ENCODE measurements around the gene INPP5A.
"Not testable (repeated sequence)": the region's sequence is repeated elsewhere in the genome, so short reads cannot be mapped to it uniquely, and the experiment has no call there.

Gene INPP5A

DNA sequence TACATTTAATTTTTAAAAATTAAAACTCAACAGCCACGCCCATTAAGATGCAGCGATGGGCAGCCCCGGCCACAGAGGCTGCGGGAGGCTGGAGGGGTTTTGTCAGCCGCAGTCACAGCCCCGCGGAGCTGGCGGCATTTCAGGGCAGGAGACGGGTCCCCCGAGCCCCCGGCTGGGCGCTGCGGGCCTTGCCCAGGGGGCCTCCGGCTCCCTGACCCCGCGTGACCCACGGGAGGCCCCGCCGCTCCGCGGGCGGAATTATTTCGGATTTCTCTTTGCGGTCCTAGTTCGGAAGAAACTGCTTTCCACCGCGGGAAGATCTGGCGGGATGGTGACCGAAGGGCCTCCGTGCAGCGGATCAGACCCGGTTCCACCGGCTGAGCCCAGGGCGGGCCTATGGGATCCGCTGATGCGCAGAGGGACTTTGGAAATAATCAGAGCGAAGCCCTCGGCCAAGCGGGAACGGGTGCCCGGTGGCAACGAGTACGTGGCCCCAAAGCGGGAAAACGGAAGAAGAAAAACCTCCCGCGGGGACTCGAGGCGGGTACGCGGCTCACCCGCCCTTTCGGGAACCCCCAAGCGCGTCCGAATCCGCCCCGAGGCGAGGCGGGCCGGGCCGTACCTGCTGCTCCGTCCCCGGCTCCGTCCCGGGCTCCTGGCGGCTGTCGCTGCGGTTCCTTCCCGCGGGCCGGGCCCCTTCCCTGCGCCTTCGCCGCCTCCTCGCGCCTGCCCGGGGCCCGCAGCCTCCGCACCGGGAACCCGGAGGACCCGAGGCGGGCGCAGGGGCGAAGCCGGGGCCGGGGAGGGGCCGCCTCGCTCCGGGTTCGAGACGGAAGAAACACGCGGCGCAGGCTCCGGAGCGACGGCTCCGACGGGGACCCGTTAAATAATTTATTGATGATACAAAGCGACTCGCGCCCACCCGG, 246.6 kb downstream of the INPP5A start:
- no peak for DNase-seq (ENCODE audit: low read depth in 2 of 2)

DNA sequence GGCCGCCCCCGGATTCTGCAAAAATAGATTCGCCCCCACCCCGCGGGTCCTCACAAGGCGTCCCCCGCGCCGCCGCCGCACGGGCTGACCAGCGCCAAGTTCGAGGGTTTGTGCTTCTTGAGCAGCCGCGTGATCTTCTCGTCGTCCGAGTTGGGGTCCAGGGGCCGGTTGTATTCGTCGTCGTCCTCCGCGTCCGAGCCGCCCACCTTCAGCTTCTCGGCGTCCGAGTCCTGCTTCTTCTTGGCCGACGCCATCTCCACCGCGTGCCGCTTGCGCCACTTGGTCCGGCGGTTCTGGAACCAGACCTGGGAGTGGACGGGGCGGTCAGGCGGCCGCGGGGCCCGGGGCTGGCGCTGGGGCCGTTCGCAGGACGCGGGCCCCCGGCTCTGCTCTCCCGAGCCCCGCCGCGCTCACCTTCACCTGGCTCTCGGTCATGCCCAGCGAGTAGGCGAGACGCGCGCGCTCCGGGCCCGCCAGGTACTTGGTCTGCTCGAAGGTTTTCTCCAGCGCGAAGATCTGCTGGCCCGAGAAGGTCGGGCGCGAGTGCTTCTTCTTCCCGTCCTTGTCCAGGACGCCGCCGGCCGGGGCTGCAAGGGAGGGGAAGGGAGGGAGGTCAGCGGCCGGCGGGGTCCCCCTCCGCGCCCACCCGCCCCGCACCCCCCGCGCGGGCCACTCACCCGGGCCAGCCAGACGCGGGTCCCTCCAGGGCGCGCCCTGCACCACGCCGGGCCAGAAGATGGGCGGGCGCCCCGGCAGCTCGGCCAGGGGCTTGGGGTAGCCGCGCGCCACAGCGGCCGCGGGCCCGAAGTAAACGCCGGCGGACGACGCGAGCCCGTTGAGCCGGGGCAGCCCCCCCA, 247.5 kb downstream of the INPP5A start:
- DNase-seq (ENCODE audit: low read depth in 2 of 2) = no peak

DNA sequence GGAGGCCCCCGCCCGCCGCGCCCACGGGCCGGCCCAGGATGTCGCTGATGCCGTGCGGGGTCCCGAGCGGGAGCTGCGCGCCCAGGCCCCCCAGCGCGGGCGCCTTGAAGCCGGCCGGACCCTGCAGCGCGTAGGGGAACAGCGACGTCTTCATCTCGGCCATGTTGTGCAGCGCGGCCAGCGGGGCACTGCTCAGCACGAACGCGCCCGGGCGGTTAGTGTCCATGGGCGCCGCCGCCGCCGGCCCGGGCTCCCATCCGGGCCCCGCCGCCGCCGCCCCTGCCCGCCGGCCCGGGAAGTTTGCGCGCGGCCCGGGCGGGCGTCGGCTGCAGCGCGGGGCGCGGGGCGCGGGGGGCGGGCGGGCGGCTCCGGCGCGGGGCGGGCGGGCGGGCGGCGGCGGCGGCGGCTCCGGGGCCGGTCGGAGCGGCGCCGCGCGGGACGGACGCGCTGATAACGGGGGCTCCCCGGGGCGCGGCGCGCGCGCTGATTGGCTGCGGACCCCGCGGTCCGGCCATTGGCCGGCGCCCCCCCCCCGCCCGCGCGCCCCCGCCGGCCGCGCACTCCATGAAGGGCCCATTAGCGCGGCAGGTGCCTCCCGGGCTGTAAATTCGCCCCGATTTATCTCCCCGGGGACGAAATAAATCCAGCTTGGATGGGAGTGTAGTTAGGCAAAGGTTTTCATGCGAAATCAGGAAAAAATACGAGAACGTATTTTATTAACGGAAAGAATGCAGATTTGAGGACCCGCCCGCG, 248.3 kb downstream of the INPP5A start, which contains the start of gene NKX6-2:
Gene NKX6-2 (minus strand): TSS at position 425 of the 753 bp plus-strand sequence. CDS start 199 bp downstream, at position 226.
- no peak for DNase-seq (ENCODE audit: low read depth in 2 of 2)

DNA sequence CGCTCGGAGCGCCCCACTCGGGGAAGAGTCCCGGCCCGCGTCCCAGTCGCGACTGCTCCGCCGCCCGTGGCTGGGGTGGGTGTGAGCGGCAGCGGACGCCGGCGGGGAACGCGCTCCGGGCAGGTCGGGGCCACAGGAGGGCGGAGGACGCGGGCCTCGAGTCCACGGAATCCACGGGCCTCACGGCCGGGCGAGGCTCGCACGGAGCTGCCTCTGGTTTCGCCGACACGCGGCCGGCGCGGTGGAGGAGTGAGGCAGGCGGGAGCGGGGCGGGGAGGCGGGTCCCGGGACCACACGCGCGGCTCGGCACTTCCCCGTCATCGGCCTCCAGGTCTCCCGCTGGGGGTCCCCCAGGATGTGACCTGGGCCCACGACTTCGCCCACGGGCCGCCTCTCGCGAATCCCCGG, 248.9 kb downstream of the INPP5A start:
- DNase-seq (ENCODE audit: low read depth in 2 of 2) = no peak

DNA sequence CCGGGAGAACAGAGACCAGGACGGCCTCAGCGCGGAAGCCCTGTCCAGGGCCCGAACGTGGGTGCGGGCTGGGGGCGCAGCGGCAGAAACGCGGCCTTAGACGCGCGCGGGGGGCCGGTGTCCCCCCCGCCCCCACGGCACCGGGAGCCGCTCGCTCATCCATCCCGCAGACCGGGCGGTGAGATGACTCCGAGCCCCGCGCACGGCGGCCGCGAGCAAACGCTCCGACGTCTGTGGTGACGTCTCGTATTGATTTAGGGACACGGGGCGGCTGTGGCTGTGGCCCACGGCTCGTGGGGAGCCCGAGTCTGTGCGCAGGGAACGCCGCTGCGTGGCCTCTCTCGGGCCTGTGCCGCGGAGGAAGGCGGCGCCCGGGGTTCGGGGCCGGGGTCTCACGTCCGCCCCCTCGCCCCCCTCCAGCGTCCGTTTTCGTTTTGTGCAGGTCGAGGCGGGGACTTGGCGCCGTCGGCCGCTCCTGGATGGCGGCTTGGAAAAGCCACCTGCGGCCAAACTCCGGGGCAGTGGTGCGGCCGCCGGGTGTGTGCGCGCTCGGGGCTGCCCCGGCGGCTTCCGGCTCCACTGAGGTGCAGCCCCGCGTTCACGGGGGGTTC, 249.4 kb downstream of the INPP5A start:
- no peak for DNase-seq (ENCODE audit: low read depth in 2 of 2)

DNA sequence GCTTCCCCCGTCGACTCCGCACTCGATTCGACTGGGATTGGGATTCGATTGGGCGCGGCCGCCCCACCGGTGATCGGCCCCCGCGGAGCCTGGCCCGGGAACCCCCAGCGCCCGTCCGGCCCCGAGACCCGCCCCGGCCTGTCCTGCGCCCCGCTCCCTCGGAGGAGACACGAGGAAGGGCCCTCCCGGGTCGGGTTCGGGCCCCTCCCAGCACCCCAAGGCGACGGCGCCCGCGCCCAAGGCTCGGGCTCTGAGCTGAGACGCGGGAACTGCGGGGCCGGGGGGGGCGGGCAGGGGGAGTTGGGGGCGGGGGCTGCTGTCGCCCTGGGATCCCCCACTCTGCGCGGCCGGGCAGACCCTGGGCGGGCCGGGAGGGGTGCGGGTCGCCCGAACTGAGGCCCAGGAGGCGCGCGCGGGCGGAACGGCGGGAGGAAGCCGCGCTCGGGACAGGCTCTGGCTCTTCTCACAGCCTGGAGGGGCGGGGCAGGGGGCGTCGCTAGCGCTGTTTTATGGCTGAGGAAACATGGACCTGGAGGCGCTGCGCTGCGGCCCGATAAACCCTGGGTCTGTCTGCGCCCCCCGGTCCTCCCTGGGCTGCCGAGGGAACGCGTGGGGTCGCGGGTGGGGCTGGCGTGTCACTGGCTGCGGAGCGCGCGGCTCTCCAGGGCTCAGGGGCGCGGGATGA, 250.1 kb downstream of the INPP5A start:
- no peak for DNase-seq (ENCODE audit: low read depth in 2 of 2)

DNA sequence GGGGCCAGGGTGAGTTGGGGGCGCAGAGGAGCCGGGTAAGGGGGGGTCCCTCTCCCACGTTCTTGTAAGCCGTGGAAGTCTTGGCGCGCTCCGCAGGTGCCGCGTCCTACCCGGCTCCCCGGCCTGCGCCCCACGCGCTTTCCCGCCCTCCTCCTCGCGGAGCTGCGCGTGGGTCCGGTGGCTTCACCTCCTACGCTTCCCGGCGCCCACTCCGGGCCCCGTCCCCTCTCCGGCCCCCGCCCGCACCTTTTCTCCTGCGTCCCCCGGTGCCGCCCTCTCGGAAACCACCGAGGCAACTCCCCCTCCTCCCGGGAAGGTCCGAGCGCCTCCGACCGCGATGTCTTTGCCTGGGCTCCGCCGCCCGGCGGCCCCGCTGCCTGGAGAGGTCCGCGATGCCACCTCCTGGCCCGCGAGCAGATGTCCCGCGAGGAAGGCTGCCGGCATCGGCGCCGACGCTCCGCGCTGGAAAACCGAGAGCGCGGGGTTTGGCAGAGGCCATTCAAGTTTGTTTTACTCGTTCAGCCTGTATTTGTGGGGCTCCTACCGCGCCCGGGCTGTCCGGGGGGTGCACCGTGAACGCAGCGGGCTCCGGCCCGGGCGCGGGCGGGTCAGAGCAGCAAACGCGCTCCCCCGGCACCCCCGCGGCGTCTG, 250.7 kb downstream of the INPP5A start:
- no peak for DNase-seq (ENCODE audit: low read depth in 2 of 2)

DNA sequence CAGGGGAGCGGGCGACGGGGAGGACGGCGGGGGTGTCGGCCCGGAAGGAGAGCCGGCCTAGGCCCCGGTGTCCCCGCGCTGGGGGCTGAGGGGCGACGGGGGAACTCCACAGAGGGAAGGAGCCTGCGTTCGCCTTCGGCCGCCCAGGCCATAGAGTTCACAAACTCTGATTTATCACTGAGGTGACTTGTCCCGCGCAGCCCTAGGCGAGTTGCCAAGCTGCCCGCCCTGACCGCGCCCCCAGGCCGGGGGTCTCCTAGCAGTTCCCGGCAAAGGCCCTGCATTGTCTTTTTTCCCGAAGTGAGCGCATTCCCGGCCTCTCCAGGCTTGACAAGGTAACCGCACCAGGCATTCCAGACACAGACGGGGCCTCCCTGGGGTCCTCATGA, 251.2 kb downstream of the INPP5A start:
- DNase-seq (ENCODE audit: low read depth in 2 of 2) = no peak

DNA sequence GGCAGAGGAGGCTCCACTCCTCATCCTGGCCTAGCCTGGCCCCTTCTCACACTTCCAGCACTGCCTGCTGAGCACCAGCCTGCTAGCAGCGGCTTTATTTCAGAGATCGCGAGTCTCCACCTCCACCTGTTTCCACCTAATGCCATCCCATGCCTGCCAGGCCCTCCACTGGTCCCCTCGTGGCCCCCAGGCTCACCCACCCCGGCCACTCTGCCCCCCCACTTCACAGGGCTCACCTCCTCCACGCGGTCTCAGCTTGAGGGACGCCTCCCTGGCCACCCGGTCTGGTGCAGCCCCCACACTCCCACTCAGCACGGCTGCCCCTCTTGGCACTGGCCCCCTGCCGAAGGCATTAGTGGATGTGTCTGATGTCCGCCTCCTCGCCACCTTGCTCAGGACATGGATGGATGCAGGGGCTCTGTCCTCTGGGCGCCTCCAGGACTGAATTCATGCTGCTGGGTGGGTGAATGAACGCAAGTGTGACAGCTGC, 252.1 kb downstream of the INPP5A start:
- DNase-seq (ENCODE audit: low read depth in 2 of 2) = no peak

DNA sequence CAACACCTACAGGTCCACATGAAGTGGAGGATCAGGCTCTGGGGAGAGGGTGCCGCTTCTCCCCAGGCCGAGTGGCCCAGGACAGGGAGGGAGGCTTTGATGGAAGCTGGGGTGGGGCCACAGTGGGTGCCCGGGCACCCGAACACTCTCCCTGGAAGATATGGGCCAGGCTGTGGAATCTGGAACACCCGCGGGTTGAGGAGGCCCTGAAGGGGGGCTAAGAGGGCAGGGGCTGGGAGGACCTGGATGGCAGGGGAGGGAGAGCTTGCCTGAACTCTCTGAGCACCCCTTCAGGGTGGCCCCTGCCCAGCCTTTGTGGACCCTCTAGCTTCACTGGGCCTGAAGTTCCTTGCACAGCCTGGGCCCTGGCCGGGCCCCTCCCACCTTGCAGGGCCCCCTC, 252.9 kb downstream of the INPP5A start:
- no peak for DNase-seq (ENCODE audit: low read depth in 2 of 2)

DNA sequence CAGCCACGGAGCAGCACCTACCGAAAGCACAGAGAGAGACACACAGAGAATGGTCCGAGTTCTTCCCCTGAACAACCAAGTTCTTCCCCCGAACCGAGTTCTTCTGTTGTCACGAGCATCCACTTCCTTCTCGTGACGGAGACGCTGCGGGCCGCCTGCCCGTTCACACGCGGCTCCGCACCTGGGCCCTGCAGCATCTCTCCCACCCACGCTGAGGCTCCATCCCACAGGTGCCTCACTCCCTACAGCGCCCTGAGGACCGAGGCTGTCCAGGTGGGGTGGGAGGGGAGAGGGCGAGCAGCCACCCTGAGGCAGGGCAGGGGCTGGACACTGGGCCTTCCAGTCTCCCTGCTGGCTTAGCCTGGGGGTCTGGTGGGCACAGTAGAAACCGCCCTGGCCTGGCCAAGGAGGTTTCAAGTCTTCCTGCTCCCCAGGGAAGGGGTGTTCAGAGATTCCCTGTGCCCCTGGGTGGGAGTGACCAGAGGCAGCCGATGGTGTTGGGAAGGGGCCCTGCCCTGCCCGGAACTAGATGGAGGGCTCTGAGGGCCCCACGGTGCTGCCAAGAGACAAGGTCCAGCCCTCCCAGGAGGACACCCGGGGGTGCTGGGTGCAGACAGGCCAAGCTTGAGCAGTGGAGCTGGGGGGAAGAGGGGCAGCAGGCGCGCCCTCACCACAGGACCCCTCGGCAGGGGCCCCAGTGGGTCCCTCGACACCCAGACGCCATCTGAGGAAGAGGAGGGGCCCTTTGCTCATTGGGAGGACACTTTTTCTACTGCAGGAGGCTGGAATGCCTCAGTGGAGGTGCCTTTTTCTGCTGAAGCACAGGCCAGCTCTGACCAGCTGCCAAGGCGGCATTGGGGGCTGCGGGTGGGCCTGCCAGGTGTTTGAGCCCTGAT, 253.6 kb downstream of the INPP5A start:
- no peak for DNase-seq (ENCODE audit: low read depth in 2 of 2)

DNA sequence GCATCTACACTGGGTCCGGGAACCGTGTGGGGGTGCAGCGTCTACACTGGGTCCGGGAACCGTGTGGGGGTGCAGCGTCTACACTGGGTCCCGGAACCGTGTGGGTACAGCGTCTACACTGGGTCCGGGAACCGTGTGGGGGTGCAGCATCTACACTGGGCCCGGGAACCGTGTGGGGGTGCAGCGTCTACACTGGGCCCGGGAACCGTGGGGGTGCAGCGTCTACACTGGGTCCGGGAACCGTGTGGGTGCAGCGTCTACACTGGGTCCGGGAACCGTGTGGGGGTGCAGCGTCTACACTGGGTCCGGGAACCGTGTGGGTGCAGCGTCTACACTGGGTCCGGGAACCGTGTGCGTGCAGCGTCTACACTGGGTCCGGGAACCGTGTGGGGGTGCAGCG, 254.5 kb downstream of the INPP5A start:
- DNase-seq (ENCODE audit: low read depth in 2 of 2) = not testable (repeated sequence)

DNA sequence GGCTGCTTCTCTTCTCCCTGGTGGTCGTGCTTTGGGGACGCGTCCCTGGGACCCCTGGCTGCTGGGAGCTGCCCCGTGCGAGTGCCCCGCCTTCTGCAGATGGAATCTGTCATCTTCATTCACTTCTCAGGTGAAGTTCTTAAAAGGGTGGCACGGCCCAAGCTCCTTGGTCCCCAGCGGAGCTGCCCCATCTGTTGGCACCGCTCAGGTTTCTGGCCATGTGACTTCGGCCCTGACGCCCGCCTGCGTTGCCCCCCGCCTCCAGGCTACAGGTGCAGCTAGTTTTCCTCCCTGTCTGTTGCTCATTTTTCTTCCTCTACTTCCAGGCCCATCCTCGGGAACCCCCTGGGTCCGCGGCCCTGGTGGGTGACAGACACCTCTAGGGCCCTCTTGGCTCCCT, 255.2 kb downstream of the INPP5A start:
- no peak for DNase-seq (ENCODE audit: low read depth in 2 of 2)

DNA sequence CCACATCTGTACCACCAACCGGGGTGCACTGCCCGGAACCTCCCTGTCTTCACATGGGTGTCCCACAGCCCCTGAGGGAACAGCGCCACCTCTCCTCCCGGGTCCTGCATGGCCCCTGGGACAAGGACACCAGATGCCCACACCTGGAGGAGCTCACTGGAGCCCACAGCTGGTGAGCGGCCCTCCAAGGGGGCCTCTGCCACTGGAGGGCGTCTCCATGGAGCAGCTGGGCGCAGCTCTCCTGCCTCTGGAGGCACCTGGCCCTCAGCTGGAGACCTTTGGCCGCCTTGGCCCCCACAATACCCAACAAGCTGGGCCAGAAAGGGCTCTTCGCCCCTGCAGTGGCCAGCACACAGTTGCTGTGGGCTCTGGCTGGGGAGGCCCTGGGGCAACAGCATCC, 255.6 kb downstream of the INPP5A start:
- no peak for DNase-seq (ENCODE audit: low read depth in 2 of 2)

DNA sequence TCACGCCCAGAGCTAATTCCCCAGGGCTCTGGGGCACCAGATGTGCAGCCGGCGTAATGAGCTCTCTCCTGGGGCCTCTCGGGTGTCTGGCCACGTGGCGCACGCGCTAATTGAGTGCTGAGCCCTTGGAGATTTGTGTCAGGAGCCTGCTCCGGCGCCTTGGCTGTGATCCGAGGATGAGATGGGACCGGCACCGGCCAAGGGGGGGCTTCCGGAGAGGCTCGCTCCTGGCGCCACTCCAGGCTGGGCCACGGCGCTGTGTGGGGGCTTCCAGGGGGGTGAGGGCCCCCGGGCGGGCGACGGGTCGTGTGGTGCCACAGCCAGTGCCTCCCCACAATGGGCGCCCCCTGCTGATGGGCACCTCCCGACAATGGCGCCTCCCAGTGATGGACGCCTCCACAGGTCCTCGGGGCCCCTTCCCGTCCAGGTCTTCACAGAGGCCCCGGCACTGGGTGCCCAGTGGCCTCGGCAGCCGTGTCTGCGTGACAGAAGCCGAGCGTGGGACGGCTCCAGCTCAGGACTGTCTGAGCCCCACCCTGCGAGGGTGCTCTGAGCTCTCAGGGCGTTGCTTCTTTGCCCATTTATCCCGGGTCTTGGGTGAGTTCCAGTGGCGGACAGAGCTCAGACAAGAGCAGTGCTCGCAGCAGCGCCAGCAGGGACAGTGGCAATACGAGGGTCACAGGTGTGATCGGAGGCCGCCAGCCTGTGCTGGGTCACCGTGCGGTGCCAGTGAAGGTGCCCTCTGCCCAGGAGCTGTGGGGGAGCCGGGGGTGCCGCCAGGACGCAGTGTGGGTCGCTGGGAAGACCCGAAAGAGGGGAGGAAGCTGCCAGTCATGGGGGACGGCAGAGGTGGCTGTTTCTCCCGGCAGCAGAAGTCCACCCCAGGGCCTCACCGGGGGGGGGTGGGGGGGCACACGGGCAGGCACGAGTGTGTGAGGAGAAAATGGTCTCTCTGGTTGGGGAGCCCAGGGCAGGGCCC, 256.6 kb downstream of the INPP5A start:
- DNase-seq (ENCODE audit: low read depth in 2 of 2) = no peak

DNA sequence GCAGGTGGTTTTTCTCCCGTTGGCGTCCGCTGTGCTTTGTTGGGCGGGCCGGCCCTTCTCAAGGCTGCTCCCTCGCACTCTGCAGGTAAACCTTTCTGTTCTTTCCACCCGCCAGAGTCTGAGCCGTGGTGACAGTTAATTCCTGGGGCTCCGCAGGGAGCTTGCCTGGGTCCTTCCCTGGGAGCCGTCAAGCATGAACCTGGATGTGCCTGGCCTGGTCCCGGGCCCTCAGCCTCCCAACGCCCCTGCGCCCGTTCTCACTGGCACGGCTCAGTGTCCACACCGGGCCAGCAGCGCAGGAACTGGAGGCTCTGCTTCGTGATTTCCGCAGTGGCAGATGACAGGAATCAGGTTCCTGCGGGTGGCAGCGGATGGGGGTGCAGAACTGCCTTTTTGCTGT, 259.3 kb downstream of the INPP5A start:
- DNase-seq (ENCODE audit: low read depth in 2 of 2) = no peak

DNA sequence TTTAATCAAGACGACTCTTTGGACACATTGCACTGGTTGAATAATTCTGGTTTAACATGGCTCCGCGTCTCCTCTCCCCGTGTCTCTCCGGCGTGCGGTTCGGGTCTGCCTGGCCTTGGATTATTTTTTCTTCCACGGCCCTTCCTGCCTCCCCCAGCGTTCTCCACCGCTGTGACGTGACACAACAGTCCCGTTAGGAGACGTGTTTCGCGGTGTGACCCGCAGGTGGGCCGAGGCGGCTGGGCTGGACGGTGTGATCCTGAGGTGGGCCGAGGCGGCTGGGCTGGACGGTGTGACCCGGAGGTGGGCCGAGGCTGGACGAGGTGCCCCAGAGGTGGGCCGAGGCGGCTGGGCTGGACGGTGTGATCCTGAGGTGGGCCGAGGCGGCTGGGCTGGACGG, 260.4 kb downstream of the INPP5A start:
- DNase-seq (ENCODE audit: low read depth in 2 of 2) = not testable (repeated sequence)

DNA sequence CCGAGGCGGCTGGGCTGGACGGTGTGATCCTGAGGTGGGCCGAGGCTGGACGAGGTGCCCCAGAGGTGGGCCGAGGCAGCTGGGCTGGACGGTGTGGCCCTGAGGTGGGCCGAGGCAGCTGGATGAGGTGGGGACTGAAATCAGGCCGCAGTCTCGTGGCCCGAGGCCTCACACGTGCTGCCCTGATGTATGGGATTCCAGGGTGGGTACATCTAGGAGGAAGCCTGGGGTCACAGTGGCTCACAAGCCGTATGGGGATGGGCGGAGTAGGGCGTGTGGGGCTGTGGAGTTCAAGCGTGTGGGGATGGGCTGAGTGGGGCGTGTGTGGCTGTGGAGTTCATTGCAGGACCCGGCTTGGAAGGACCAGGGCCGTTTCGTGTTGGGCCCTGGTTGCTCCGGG, 260.8 kb downstream of the INPP5A start:
- DNase-seq (ENCODE audit: low read depth in 2 of 2) = no peak
